Stimulated activated CD4-positive, alpha-beta T cell treated with anti-CD3 and anti-CD28 coated beads, Interleukin-2, amount 100 ng/mL, for 4 hours (primary cell): ENCODE data around the gene PTPRD.

Experiments used
- DNase-seq: peaks from one replicate; pipeline ENCODE4 v3.0.0-alpha.2; 2020; ENCODE audit warnings: low read depth

PTPRD gene

DNA sequence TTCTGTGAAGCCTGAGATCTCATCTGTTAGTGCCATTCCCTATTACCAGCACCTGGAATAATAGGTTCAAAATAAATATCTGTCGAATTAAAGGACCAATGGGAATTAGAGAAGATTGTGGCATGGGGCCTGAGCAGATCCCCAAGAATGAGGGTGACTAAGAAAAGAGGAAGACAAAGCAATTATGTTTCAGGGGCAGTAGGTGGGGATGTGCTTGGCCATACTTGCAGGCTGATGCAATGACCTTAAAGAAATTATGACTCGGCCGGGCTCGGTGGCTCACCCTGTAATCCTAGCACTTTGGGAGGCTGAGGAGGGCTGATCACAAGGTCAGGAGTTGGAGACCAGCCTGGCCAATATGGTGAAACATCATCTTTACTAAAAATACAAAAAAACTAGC lies 562.8 kb downstream of the PTPRD start:
- DNase-seq = no peak

DNA sequence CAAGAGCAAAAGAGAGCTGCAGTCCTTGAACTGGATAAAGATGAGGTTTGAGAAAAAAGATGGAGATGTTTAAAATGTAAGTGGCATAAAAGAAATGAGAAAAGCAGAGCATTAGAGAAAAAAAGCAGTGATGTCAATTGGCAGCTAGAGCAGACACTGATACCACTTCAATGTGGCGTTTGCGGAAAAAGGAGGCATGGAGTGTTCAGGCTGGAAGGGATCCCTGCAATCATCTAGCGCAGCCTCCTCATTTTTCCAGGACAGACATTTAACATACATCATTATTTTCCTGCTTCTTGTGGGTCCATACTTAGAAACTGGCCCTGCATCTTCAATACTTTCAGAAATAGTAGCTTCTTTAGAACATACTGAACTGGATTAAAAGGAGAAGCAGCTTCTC lies 563.8 kb downstream of the PTPRD start:
- DNase-seq = no peak

DNA sequence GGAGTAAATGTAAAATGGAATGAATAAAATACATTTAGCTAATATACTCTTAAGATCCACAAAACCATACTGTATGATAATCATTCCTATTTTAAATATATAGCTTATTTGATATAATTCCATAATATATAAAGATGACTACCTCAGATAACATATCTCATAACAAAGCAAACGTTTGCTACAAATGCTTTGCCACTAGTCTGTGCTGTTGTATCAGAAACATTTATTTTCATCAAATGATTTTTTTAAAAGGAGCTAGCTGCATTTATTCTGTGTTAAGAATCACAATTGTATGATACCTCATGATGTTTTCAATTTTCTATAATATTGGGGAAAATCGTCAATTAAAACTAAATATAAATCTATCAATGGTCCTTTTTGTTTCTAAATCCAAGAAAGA lies 567.2 kb downstream of the PTPRD start:
- DNase-seq = no peak

DNA sequence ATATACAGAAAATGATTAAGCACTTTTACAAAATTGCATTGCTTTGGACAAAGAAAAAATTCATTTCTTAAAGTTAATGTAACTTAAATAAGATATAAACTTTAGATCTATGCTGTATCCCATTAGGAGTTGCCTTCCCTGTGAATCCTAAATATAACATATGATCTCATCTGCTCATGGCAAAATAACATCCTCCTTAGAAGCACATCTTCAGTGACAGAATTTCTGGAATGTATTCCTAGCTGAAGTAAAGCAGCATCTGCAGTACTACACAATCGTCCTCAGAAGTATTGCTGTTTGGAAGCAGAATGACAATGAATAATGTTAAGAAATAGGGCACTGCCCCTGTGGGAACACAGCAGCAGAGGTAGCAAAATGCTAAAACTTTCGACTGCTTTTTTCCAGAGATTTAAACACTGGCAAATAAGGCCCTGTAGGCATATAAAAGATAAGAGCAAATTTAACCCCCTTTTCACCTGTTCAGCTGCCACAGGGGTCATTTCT lies 571.0 kb downstream of the PTPRD start:
- no peak for DNase-seq

DNA sequence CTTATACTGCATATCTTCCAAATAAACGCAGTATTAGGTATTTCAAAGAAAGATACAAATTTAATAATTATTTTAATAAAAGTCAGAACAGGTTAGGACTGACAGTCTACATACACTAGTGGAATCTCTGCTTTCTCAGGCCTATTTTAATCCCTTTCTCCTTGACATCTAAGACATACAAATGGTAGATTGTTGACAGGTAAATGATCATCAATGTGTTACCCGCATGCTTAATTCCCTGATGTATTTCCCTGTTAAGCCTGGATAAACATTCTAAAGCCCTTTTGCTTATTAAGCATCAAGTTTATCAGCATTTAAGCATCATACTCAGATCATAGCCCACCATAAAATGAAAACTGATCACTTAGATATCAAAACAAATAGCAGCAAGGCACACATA lies 576.7 kb downstream of the PTPRD start:
- DNase-seq = no peak

DNA sequence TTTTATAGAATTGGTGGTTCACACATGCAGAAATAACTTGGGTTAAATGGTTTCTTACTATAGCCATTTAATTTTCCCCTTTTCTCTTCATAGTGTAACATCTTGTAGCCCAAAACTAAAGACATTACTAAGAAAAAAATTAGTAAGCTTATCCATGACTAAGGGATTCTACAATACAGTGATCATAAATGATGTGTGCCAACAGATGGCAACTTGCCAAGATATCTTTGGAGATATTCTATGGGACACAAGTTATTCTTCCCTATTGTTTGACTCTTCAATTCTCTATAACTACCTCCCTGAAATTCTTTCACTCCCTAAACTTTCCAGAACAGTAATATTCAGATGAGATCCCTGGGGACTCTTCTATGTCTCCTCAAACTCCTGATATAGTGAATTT lies 580.6 kb downstream of the PTPRD start:
- no peak for DNase-seq

DNA sequence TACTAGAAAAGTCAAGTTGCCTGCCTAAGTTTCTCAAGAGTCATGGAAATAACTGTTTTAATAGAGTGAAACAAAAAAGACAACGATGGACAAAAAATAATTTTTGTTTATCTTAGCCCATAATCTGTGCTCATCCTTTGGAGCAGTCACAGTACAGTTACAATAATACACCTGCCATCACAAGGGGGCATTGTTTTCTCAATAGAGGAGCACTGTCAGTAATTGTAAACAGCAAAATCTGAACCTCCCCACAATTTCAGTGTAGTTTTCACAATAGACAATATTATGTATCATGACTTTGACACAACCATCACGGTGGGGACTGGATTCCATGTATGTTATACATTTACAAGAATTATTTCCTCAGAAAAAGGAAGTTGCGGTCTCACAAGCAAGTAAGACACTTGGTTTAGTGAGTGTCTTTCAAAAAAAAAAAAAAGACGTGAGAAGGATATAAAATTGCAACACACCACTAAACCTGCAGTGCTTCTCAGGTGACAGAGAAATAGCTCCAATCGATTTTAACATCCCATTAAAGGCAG lies 586.3 kb downstream of the PTPRD start:
- DNase-seq = no peak

DNA sequence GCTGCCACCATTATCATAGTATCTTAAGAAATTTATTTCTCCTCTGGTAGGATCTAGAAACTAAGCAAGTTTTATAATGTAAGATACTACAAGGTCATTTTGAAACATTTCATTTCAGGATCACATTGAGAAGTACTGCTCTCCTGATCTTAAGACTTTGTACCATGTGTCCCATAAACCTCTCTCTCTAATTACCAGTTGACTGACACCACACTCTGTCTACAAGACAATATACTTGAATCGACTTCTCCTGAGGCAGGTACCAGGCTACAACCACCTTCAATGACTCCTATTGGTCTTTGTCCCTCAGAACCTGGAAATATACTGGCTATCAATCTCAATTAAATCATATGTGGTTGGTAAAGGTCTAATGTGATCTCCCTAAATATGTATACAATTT lies 597.0 kb downstream of the PTPRD start:
- DNase-seq = no peak

DNA sequence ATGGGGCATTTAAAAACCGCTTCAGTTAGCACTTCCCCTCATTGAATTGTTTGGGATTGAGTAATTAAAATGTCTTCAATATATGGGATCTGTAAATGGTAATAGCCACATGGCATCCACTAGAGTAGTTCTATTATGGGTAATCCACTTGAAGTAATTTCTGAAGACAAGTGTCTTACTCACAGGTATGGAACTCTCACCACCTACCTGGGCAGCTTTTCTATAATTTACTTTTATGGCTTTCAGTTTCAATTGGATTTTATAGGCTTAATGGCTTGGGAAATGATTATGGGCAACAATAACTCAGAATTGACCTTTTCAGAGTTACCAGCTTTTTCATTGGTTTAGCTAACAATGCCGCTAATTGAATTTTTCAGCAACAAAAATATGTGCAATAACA lies 597.9 kb downstream of the PTPRD start:
- no peak for DNase-seq

DNA sequence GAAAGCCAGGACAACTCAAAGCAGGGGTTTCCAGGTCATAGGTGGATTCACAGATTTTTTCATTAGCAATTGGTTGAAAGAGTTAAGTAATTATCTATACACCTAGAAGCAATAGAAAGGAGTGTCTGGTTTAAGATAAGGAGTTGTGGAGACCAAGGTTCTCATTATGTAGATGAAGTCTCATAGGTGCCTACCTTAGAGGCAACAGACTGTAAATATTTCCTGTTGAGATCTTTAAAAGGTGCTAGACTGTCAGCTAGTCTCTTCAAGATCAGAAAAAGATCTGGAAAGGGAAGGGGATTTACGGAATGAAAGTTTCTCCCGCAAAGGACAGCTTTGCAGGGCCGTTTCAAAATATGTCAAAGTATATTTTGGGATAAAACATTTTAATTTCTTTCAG lies 603.4 kb downstream of the PTPRD start:
- no peak for DNase-seq

DNA sequence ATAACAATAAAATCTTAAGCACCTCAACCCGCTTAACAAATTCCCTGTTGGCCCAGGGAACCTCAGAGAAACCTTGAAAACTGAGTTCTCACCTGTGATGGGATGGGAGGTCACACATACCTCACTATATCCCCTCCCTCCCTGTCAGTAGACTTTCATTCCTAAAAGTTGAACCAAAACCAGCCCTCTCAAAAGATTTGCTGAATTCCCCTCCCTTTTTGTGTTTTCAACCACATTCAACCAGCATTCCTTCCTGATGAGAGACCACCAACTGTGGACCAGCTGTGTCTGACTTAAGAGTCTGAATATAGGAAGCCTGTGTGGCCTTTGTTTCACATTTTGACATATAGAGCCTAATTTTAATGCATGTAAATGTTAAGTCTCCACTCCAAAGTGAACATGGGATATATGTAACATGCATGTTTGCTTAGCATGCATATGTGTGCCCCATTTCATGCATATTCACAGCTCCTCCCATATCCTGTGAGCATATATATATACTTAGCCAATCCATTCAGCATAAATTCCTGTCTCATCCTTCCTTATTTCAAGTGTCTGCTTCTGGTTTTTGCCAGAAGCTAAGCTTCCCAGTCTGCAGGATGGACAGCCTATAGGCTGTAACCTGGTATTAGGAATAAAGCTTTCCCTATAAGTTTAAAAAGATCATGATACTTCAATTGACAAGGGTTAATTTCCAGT lies 604.6 kb downstream of the PTPRD start:
- DNase-seq = no peak

DNA sequence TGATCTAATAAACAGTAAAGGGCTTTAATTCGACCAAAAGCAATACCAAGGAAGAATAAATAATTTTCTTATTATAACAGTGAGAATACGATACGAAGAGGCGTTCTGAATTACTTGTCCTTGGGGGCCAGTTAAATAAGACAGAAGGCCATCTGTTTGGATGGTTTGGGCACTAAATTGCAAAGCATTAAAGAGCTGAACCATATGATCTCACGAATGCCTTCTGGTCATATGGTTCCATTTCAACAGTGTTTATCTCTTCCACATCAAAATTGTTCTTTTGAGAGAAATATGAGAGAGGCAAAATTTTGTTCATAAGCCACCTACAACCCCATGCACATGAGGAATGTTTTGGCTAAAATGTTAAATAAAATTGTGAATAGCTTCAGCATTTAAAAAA lies 605.4 kb downstream of the PTPRD start:
- no peak for DNase-seq

DNA sequence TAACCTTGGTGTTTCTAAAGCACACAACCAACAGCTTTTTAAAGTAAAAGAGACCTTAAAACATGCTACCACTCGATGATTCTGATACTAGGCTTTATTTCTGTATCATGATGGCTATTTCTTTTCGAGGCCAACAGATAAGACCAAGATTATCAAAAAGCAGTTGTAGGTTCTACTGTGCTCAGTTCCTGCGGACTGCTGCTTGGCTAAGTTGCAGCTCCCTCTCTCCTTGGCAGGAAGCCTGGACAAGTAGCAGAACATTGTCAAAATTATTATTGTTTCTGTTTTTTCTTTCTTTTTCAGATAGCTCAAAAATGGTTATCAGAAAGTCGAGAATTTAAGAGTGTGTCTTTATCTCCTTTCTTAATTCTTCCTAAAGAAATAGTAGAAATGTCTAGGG lies 607.6 kb downstream of the PTPRD start:
- DNase-seq = no peak

DNA sequence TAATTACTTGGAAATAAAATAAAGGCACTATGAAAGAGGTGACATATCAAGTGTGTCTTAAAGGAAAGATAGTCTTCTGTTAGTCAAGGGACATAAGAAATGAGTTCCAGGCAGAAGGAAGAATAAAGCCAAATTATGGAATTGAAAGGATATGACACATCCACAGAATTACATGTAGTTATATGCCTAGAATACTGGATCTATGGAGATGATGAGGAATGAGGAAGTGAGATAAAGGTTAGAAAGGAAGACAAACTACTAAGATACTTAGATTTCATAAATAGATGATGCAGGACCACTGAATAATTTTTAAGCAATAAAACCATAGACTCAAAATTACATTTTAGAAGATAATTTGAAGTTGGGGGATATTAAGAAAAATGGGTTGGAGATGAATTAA lies 609.8 kb downstream of the PTPRD start:
- no peak for DNase-seq

DNA sequence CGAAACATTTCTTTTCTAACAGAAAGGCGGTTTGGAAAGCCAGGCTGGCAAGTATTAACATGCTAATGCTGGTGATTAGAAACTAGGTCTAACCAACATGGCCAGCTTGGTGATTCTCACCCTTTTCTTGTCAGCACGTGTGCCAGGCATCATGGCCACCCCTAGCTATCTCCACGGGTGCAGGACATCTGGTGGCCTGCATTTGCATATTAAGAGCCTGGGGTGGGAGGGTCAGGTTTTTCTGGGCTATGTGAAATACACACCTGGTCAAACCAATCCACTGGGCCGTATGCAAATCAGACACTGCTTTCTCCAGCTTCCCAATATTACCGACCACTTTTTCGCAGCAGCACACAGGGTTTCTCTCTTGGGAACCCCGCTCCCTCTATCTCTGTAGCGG lies 612.1 kb downstream of the PTPRD start:
- no peak for DNase-seq

DNA sequence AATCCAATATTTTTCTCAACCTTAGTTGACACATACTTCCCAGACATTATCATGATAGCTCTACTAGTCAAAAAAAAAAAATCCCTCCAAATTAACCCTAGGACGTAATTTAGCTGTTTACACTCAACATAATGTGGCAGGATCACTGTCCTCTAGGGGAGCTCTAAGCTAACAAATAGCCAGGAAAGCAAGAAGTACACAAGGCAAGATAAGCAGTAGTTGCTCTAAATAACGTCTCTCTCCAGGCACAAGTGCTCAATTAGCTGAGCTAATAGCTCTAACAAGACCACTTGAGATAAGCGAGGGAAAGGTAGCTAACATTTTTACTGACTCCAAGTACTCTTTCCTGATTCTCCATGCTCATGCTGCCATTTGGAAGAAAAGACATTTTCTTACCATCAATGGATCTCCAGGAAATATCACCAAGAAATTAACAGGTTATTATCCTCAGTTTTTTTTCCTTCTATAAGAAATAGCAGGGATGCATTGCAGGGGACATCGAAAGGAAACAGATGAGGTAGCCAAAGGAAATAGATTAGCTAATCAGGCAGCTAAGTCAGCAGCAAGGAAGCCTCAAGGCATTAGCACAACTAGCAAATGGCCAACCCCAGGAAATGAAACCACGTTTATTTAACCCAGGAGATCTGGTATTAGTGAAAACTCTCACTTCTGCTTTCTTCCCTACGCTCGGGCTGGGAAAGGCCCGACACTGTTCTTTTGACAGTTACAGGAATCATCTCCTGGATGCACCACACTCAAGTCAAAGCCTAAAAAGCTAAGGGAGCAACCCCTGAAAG lies 614.1 kb downstream of the PTPRD start:
- no peak for DNase-seq

DNA sequence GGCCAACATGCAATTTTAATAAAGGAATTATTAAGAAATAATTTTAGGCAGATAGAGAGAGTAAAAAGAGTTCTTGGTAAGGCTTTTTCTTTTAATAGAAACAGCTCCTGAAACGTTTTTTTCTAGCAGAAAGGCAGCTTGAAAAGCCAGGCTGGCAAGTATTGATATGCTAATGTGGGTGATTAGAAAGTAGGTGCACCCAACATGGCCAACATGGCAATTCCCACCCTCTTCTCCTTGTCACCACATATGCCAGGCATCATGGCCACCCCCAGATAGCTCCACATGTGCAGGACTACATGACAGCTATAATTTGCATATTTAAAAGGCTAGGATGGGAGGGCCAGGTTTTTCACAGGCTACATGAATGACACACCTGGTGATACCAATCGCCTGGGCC lies 615.2 kb downstream of the PTPRD start:
- no peak for DNase-seq

DNA sequence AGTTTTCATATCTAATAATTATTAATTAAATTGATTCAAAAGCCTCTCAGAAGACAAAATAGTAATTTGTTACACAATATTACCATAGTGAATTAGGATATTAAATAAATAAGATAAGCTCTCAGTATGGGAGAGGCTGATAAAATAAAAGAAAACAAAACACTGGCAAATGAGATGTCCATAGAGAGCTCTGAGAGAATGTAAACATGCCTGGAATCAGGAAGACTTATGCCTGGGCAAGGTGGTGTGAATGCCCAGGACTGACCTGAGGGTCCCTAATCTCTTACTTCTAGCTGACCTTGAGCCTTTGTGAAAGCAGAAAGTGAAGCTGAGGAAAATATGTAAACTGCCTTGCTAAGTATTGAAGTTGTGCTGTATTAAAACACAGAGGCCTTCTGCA lies 616.5 kb downstream of the PTPRD start:
- no peak for DNase-seq

DNA sequence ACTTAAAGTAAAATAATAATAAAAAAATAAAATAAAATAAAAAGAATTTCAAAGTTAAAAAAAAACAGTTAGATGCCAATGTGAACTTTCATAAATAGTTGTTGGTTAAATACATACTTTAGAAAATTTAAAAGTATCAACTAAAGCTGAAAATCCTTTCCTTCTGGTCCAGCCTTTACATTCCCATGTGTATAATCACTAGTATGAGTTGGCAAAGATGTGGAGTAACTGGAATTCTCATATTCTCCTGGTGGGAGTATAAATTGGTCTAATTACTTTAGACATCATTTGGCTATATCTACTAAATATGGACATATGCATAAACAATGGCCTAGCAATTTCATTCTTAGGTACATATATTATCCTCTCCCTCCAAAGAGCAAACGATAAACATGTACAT lies 619.9 kb downstream of the PTPRD start:
- DNase-seq = no peak

DNA sequence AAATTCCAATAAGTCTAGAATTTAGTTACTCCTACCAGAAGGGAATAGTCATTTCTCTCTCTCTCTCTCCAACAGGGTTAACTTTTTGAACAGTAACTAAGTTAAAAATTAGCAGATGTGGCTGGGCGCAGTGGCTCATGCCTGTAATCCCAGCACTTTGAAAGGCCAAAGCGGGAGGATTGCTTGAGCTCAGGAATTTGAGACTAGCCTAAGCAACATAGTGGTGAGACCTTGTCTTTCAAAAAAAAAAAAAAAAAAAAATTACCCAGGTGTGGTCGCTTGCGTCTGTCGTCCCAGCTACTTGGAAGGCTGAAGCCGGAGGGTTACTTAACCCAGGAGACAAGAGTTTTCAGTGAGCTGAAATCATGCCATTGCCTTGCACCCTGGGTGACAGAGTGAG lies 639.7 kb downstream of the PTPRD start:
- no peak for DNase-seq

DNA sequence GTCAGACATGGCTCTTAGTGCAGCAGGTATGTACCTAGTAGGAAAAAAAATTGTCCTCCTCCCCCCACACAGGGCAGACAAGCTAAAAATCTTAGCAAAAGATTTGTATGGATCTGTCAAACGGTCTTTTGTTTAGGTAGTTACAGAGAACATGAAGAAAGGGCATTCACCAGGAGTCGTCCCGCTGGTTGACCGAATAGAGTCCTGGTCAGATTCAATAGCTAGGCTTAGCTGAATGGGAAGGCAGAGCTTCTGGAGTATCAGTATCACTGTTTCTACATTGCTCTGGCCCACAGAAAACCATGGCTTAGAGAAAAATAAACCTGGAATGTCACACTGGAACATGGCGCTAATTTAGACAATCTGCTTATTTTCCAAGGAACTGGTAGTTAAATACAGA lies 642.3 kb downstream of the PTPRD start:
- no peak for DNase-seq

DNA sequence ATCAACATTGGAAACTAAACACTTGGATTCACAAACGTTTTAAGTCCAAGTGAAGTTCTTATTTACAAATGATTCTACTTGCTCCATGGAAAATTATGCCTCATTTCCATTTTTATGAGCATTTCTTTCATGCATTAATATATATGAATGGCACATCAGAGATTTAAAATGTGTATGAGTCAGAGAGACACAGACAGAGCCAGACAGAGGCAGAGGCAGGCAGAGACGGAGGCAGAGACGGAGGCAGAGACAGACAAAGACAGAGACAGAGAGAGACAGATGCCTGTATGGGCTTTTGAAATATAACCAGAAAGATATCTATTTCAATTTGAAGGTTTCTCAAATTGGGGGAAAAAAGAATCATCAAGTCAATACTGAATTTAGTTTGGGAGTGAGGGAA lies 649.0 kb downstream of the PTPRD start:
- no peak for DNase-seq

DNA sequence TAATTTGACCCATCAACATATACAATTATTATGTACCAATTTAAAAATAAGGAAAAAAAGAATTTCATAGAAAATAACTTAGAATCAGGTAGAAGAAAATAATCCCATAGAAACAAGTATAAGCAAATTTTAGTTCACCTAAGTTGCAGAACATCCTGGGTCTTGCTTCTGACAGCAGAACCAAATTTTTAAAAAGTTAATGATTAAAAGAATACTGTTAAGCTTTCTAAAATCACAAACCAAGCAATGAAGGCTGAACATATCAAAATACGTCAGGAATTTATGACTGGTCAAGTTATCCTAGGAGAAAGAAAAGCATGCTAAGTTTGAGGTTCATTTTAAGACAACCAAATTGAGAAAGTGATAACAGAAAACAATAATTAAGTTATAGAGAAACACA lies 650.9 kb downstream of the PTPRD start:
- DNase-seq = no peak

DNA sequence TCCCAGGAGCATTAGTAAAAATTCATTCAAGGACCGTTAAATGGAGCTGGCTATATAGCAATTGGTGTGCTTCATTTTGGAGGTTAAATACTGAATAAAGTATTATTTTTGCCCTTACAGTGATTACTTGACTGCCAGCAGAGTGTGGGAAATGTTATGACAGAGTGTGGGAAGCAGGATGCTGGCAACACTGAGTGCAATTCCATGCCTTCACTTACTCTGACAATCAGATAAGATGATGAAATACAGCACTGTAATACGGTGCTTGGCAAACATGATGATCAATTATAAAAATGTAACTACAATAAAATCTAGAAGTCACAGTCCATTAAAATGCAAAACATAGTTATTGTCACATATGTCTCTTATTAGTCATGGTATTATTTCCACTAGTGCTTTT lies 651.3 kb downstream of the PTPRD start:
- DNase-seq = no peak
